Spleen (tissue), 11 donors: ENCODE measurements around the gene SNCB. TPM values are rescaled to one million over a fixed set of nuclear protein-coding genes. Genes with fewer than 3 reads are reported as not detected.

Experiments
- DNase-seq: peaks from one replicate; pipeline ENCODE4 v3.0.0-alpha.2; 2020
- H3K27ac ChIP-seq, 8 donors: fragments of 200-600 bp; sonication (generic) in 7 of 8; 1 replicate in 4 of 8; 2 replicates in 4 of 8; pipeline versions ENCODE4 v1.5.0 to v1.8.0; 2016 to 2021; ENCODE audit warnings: inconsistent platforms in 4 of 8, mild to moderate bottlenecking in 4 of 8, moderate library complexity in 1 of 8
- H3K27me3 ChIP-seq, 7 donors: fragments of 200-600 bp; sonication (generic) in 6 of 7; replicated peaks in 1 of 7; 1 replicate in 4 of 7; 2 replicates in 3 of 7; pipeline versions ENCODE4 v1.5.0 to v1.8.0; 2016 to 2021; ENCODE audit warnings: inconsistent platforms in 3 of 7, mild to moderate bottlenecking in 1 of 7
- H3K36me3 ChIP-seq, 6 donors: fragments of 200-600 bp; sonication (generic) in 5 of 6; 1 replicate in 4 of 6; 2 replicates in 2 of 6; pipeline versions ENCODE4 v1.5.0 to v1.8.0; 2016 to 2021; ENCODE audit warnings: inconsistent platforms in 2 of 6
- H3K4me1 ChIP-seq, 6 donors: fragments of 200-600 bp; sonication (generic) in 5 of 6; 1 replicate in 3 of 6; 2 replicates in 3 of 6; pipeline versions ENCODE4 v1.5.0 to v1.8.0; 2016 to 2021; ENCODE audit warnings: inconsistent platforms in 3 of 6
- H3K4me3 ChIP-seq, 8 donors: fragments of 200-600 bp; sonication (generic) in 7 of 8; 1 replicate in 4 of 8; 2 replicates in 4 of 8; pipeline versions ENCODE4 v1.5.0 to v1.8.0; 2016 to 2021; ENCODE audit warnings: inconsistent platforms in 4 of 8, mild to moderate bottlenecking in 4 of 8, moderate library complexity in 2 of 8
- H3K9me3 ChIP-seq, 8 donors: fragments of 200-600 bp; sonication (generic) in 7 of 8; 1 replicate in 4 of 8; 2 replicates in 4 of 8; pipeline versions ENCODE4 v1.5.0 to v1.8.0; 2016 to 2021; ENCODE audit warnings: inconsistent platforms in 4 of 8
- CTCF ChIP-seq, 11 experiments: fragments of 200-600 bp in 7 of 11; fragments of 450-650 bp in 4 of 11; sonication (generic) in 4 of 11; IDR thresholded peaks in 8 of 11; conservative IDR thresholded peaks in 3 of 11; 1 replicate in 7 of 11; 2 replicates in 4 of 11; pipeline versions ENCODE4 v1.4.0 to v1.8.0; 2016 to 2021; ENCODE audit warnings: antibody characterized with exemption in 11 of 11, inconsistent platforms in 4 of 11, mild to moderate bottlenecking in 1 of 11
- POLR2A ChIP-seq, 3 donors: fragments of 450-650 bp; IDR thresholded peaks; one replicate each; pipeline ENCODE4 v1.5.1; 2017; ENCODE audit warnings: antibody characterized with exemption in 3 of 3, mild to moderate bottlenecking in 1 of 3
- POLR2AphosphoS5 ChIP-seq, 3 donors: sonication (generic); formaldehyde crosslinking; IDR thresholded peaks; one replicate each; pipeline ENCODE4 v1.5.1; 2017; ENCODE audit warnings: antibody characterized with exemption in 3 of 3
- WGBS, 5 donors: extraction: QIAGEN DNeasy Blood & Tissue Kit in 3 of 5; methylation state at CpG; one replicate each; pipeline versions ENCODE4 v1.1.5 to v1.1.7; 2013 to 2018; 5-methylcytosine and 5-hydroxymethylcytosine counted together
- intact Hi-C: fragments of 100-400 bp; cut with DNase I; formaldehyde crosslinking; loops from one replicate; pipeline ENCODE4 v1.15.0; 2023; ENCODE audit warnings: low total_unique reads
- polyA plus RNA-seq, 3 donors: library from polyadenylated mRNA; stranded (reverse); fragments of 200-250 nt; gene quantifications; one replicate each; pipeline ENCODE4 v1.2.1, GENCODE V29; 2013
- total RNA-seq, 7 donors: library from RNA; depleted of rRNA in 3 of 7; stranded (reverse); fragments of >200 nt in 3 of 7; fragmentation: NEBNext Ultra II Directional in 4 of 7; extraction: Animal tissue kit (Norgen Biotek cat#: 25700) in 4 of 7; gene quantifications; one replicate each; pipeline versions ENCODE4 v1.1.0 to v1.2.1, GENCODE V29; 2016 to 2021
- donor health status: healthy with polysubstance abuse.
- donor health status: DM: no; HTN: no; CAD: no; lungs with moderate emphysema.
- donor health status: DM: no; HTN: no; CAD: no.
- donor health status: Bipolar disorder and iron deficiency.
- donor health status: healthy.
- donor health status: DM: no; HTN: no; CAD: no.
- donor health status: DM: yes; HTN: yes; CAD: no.

SNCB gene
- total and polyA plus RNA-seq, 10 donors = 0.19 to 0.41 (median 0.33) TPM; not detected in 7

- Histone ChIP-seq H3K4me1 (no peaks in the 10 kb centered on the region), H3K27me3 (no peaks in the 10 kb centered on the region), H3K9me3 (peaks cover 0 to 29% (median 20%) of the 10 kb centered on the region in 8 donors), H3K4me3 (no peak overlapping the region), H3K27ac (no peak overlapping the region), H3K36me3 (no peaks in the 10 kb centered on the region)
- DNase-seq = no peak
- 75 to 83% (median 79%) methylated on average over 4 of the region's 4 CpGs for WGBS, 5 donors
- intact Hi-C loops = no loop called here
- TF ChIP-seq CTCF (IDR thresholded peaks at IDR 0.05 in 8 of 11, conservative IDR thresholded peaks at IDR 0.05 in 3 of 11) (no peak), POLR2A (IDR thresholded peaks at IDR 0.05) (no peak), POLR2AphosphoS5 (IDR thresholded peaks at IDR 0.05) (no peak)
Observed at GRCh38 chr5:176583076-176583475, 47.3 kb downstream of the SNCB start.

GRCh38 chr5:176581361-176581760 lies 49.0 kb downstream of the SNCB start:
- 78 to 93% (median 89%) methylated on average over 5 to 12 of the region's 12 CpGs for WGBS, 5 donors
- intact Hi-C loops = no loop called here
- H3K4me3 ChIP-seq = no peak overlapping the region
- peaks cover 0 to 5% (median 0%) of the 10 kb centered on the region in 7 donors for H3K27me3 ChIP-seq
- H3K36me3 ChIP-seq = no peaks in the 10 kb centered on the region
- TF ChIP-seq CTCF (IDR thresholded peaks at IDR 0.05 in 8 of 11, conservative IDR thresholded peaks at IDR 0.05 in 3 of 11) = no peak
- TF ChIP-seq POLR2AphosphoS5 (IDR thresholded peaks at IDR 0.05) = no peak
- no peak for TF ChIP-seq POLR2A (IDR thresholded peaks at IDR 0.05)
- no peaks in the 10 kb centered on the region for H3K4me1 ChIP-seq
- DNase-seq = no peak
- H3K27ac ChIP-seq = no peak overlapping the region
- peaks cover 0 to 26% (median 20%) of the 10 kb centered on the region in 8 donors for H3K9me3 ChIP-seq

- no peak for DNase-seq
- TF ChIP-seq POLR2A (IDR thresholded peaks at IDR 0.05) (no peak), CTCF (IDR thresholded peaks at IDR 0.05 in 8 of 11, conservative IDR thresholded peaks at IDR 0.05 in 3 of 11) (no peak), POLR2AphosphoS5 (IDR thresholded peaks at IDR 0.05) (no peak)
- WGBS, 5 donors = 32 to 87% (median 73%) methylated on average over 4 of the region's 4 CpGs
- peaks cover 0 to 5% (median 0%) of the 10 kb centered on the region in 7 donors for H3K27me3 ChIP-seq
- no peaks in the 10 kb centered on the region for H3K36me3 ChIP-seq
- H3K4me1 ChIP-seq = peaks cover 0 to under 1% (median 0%) of the 10 kb centered on the region in 6 donors
- no peak overlapping the region for H3K4me3 ChIP-seq
- H3K9me3 ChIP-seq = peaks cover 0 to 6% (median under 1%) of the 10 kb centered on the region in 8 donors
- H3K27ac ChIP-seq = no peak overlapping the region
- intact Hi-C loops = no loop called here
Observed at GRCh38 chr5:176579323-176579722, 51.0 kb downstream of the SNCB start.

- 39 to 45% (median 43%) methylated on average over 11 to 15 of the region's 15 CpGs for WGBS, 5 donors
- H3K27ac ChIP-seq = no peak overlapping the region
- DNase-seq = no peak
- TF ChIP-seq CTCF (IDR thresholded peaks at IDR 0.05 in 8 of 11, conservative IDR thresholded peaks at IDR 0.05 in 3 of 11) = peak in 10 of 11 experiments; percentile 11 to 62 (median 44)
- no peak for TF ChIP-seq POLR2AphosphoS5 (IDR thresholded peaks at IDR 0.05)
- peaks cover 0 to 10% (median 0%) of the 10 kb centered on the region in 7 donors for H3K27me3 ChIP-seq
- peaks cover 0 to 8% (median 2%) of the 10 kb centered on the region in 6 donors for H3K4me1 ChIP-seq
- intact Hi-C loops = no loop called here
- H3K36me3 ChIP-seq = no peaks in the 10 kb centered on the region
- no peak overlapping the region for H3K4me3 ChIP-seq
- no peaks in the 10 kb centered on the region for H3K9me3 ChIP-seq
Observed at GRCh38 chr5:176578391-176578808, 51.9 kb downstream of the SNCB start.
